Measurements from ENCODE around the gene BICDL2.

DNA sequence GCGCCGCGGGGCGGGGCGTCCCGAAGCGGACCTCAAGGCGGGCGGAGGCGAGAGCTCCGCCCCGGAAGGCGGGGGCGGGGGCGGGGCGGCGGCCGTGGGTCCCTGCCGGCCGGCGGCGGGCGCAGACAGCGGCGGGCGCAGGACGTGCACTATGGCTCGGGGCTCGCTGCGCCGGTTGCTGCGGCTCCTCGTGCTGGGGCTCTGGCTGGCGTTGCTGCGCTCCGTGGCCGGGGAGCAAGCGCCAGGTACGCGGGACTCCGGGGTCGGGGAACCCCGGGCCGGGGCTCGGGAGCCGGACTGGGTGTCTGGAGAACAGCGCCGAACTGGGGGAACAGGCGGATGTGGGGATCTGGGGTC, 16.5 kb downstream of the BICDL2 start, which contains the start of gene TNFRSF12A:
- TF ChIP-seq, protein P1, sequence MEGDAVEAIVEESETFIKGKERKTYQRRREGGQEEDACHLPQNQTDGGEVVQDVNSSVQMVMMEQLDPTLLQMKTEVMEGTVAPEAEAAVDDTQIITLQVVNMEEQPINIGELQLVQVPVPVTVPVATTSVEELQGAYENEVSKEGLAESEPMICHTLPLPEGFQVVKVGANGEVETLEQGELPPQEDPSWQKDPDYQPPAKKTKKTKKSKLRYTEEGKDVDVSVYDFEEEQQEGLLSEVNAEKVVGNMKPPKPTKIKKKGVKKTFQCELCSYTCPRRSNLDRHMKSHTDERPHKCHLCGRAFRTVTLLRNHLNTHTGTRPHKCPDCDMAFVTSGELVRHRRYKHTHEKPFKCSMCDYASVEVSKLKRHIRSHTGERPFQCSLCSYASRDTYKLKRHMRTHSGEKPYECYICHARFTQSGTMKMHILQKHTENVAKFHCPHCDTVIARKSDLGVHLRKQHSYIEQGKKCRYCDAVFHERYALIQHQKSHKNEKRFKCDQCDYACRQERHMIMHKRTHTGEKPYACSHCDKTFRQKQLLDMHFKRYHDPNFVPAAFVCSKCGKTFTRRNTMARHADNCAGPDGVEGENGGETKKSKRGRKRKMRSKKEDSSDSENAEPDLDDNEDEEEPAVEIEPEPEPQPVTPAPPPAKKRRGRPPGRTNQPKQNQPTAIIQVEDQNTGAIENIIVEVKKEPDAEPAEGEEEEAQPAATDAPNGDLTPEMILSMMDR (IDR thresholded peaks at IDR 0.05), result no peak
- TF ChIP-seq POLR2A (IDR thresholded peaks at IDR 0.05), result no peak

Data from testis (tissue), 2 donors.